ENCODE data around the gene EPS8. TPM values are rescaled to one million over a fixed set of nuclear protein-coding genes. Genes with fewer than 3 reads are reported as not detected.
"Not testable (repeated sequence)": the region's sequence is repeated elsewhere in the genome, so short reads cannot be mapped to it uniquely, and the experiment has no call there.

EPS8 gene
- total RNA-seq, 2 experiments from 2014 or later = 1.4 to 2.1 TPM

GRCh38 chr12:15616495-15616894, 172.7 kb downstream of the EPS8 start:
- H3K36me3 Mint-ChIP-seq, ATAC-seq: not testable (repeated sequence)
- CTCF ChIA-PET = interaction anchor here (0.9 kb wide), 1 partner anchor 26 kb away, joined by 3 read pairs; no protein-coding TSS in a partner anchor

DNA sequence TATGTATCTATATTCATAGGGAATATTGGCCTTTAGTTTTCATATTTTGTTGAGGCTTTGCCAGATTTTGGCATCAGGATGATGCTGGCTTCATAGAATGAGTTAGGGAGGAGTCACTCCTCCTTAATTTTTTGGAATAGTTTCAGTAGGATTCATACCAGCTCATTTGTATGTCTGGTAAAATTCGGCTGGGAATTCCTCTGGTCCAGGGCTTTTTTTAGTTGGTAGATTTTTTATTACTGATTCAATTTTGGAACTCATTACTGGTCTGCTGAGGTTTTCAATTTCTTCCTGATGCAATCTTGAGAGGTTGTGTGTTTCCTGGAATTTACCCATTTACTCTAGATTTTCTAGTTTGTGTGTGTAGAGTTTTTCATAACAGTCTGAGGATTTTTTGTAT, 175.2 kb downstream of the EPS8 start:
- H3K4me3 Mint-ChIP-seq = no peak overlapping the region
- H3K4me1 Mint-ChIP-seq = no peaks in the 10 kb centered on the region
- peaks cover 7% of the 10 kb centered on the region for H3K27me3 Mint-ChIP-seq
- H3K36me3 Mint-ChIP-seq = no peaks in the 10 kb centered on the region
- no peak for DNase-seq
- CTCF ChIA-PET = no interaction called here
- no peak overlapping the region for H3K27ac Mint-ChIP-seq
- H3K9me3 Mint-ChIP-seq (ENCODE audit: low read depth) = no peaks in the 10 kb centered on the region
- ATAC-seq = no peak

More at GRCh38 chr12:15616495-15616894, 172.7 kb downstream of the EPS8 start:
- not testable (repeated sequence) for H3K4me1 Mint-ChIP-seq; H3K27ac Mint-ChIP-seq; H3K9me3 Mint-ChIP-seq (ENCODE audit: low read depth); DNase-seq; H3K4me3 Mint-ChIP-seq; H3K27me3 Mint-ChIP-seq

- ATAC-seq = no peak
- CTCF ChIA-PET = interaction anchor here (1.5 kb wide), 1 partner anchor 19 kb away, joined by 4 read pairs; no protein-coding TSS in a partner anchor
- Mint-ChIP-seq H3K36me3 (no peaks in the 10 kb centered on the region), H3K9me3 (ENCODE audit: low read depth) (no peaks in the 10 kb centered on the region), H3K4me3 (no peak overlapping the region), H3K27me3 (peaks cover 4% of the 10 kb centered on the region), H3K27ac (no peak overlapping the region), H3K4me1 (no peaks in the 10 kb centered on the region)
- no peak for DNase-seq
Observed at GRCh38 chr12:15608941-15609340, 180.2 kb downstream of the EPS8 start.

- Mint-ChIP-seq H3K36me3 (no peaks in the 10 kb centered on the region), H3K27ac (no peak overlapping the region), H3K4me1 (no peaks in the 10 kb centered on the region), H3K27me3 (peaks cover 4% of the 10 kb centered on the region), H3K4me3 (no peak overlapping the region), H3K9me3 (ENCODE audit: low read depth) (no peaks in the 10 kb centered on the region)
- no peak for DNase-seq
- CTCF ChIA-PET = interaction anchor here (1.5 kb wide), 1 partner anchor 18 kb away, joined by 4 read pairs; no protein-coding TSS in a partner anchor
- ATAC-seq = no peak
Observed at GRCh38 chr12:15608406-15608805, 180.8 kb downstream of the EPS8 start.

GRCh38 chr12:15605881-15606590, 183.2 kb downstream of the EPS8 start:
- Mint-ChIP-seq H3K4me3 (no peak overlapping the region), H3K36me3 (no peaks in the 10 kb centered on the region), H3K27me3 (peaks cover 4% of the 10 kb centered on the region), H3K4me1 (no peaks in the 10 kb centered on the region), H3K27ac (no peak overlapping the region), H3K9me3 (ENCODE audit: low read depth) (no peaks in the 10 kb centered on the region)
- DNase-seq (no peak), ATAC-seq (no peak)
- CTCF ChIA-PET = no interaction called here

DNA sequence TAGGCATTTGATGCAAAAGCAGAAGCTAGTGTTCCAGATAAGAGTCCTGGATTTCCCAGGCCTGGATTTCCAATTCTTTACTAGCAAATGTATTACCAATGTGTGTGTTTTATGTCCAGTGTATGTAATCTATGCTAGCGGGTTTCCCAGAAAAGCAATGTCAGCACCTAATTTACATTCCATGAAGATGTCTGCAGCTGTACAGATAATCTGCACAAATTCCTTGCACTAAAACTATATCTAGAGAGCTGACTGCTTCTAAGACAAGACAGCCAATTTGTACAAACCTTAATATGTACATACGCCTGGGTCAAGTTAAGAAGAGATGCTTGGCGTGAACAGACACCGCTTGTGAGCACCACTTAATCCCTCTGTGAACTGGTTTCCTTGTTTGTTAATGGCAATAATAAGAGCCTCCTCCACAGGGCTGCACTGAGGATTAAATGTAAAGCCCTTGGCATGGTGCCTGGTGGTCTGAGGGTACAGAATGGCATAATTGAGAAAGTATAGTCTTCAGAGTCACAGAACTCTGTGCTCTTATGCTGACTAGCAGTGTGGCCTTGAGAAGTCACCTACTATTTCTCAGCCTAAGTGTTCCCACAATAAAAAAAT, 185.6 kb downstream of the EPS8 start:
- Mint-ChIP-seq H3K4me1 (no peaks in the 10 kb centered on the region), H3K27me3 (peaks cover under 1% of the 10 kb centered on the region), H3K4me3 (no peak overlapping the region), H3K27ac (no peak overlapping the region), H3K36me3 (no peaks in the 10 kb centered on the region), H3K9me3 (ENCODE audit: low read depth) (no peaks in the 10 kb centered on the region)
- CTCF ChIA-PET = interaction anchor here (1.5 kb wide), 1 partner anchor 13 kb away, joined by 5 read pairs; no protein-coding TSS in a partner anchor
- no peak for DNase-seq
- no peak for ATAC-seq

GRCh38 chr12:15602051-15602672, 187.0 kb downstream of the EPS8 start:
- no peaks in the 10 kb centered on the region for H3K9me3 Mint-ChIP-seq (ENCODE audit: low read depth)
- no peaks in the 10 kb centered on the region for H3K4me1 Mint-ChIP-seq
- CTCF ChIA-PET = interaction anchor here (1.5 kb wide), 1 partner anchor 12 kb away, joined by 5 read pairs; no protein-coding TSS in a partner anchor
- H3K27ac Mint-ChIP-seq = no peak overlapping the region
- no peaks in the 10 kb centered on the region for H3K27me3 Mint-ChIP-seq
- no peaks in the 10 kb centered on the region for H3K36me3 Mint-ChIP-seq
- no peak for DNase-seq
- no peak for ATAC-seq
- no peak overlapping the region for H3K4me3 Mint-ChIP-seq

- no peaks in the 10 kb centered on the region for H3K9me3 Mint-ChIP-seq (ENCODE audit: low read depth)
- H3K36me3 Mint-ChIP-seq = no peaks in the 10 kb centered on the region
- no peak for DNase-seq
- no peak overlapping the region for H3K27ac Mint-ChIP-seq
- no peak for ATAC-seq
- no peaks in the 10 kb centered on the region for H3K4me1 Mint-ChIP-seq
- H3K4me3 Mint-ChIP-seq = no peak overlapping the region
- no peaks in the 10 kb centered on the region for H3K27me3 Mint-ChIP-seq
- CTCF ChIA-PET = no interaction called here
Observed at GRCh38 chr12:15601210-15601800, 187.9 kb downstream of the EPS8 start.

DNA sequence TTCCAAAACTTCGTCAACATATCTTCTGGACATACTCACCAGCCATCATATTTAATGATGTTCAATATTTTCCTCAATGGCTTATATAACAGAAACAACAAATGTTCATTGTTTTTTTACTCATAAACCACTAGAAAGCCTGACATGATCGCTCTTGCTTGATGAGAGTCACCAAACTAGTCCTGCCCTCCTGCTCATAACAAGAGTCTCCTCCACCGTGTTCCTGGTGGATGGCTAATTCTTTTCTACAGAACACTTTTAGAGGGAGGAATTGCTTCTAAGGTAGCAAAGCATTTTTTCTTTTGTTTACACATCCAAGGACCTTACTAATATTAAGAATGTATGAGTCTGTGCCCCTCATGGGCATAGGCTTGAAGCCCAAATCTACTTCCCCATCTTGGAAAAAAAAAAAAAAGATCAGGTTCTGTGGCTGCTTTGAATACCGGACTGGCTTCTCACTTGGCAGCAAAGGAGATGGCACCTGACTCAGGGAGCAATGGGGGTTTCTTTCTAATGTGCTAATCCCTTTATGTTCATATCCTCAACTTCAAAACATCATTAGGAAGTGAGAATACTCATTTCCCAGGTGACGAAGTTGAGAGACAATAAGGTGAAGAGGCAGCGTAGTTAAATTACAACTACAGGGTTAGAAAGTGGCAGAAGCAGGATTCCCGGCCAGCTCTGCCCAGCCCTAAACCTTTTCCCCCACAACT, 188.8 kb downstream of the EPS8 start:
- H3K27ac Mint-ChIP-seq = no peak overlapping the region
- ATAC-seq (no peak), DNase-seq (no peak)
- no peaks in the 10 kb centered on the region for H3K36me3 Mint-ChIP-seq
- H3K4me1 Mint-ChIP-seq = no peaks in the 10 kb centered on the region
- no peaks in the 10 kb centered on the region for H3K9me3 Mint-ChIP-seq (ENCODE audit: low read depth)
- peaks cover 3% of the 10 kb centered on the region for H3K27me3 Mint-ChIP-seq
- CTCF ChIA-PET = no interaction called here
- no peak overlapping the region for H3K4me3 Mint-ChIP-seq

GRCh38 chr12:15599266-15600037, 189.7 kb downstream of the EPS8 start:
- ATAC-seq (no peak), DNase-seq (no peak)
- Mint-ChIP-seq H3K9me3 (ENCODE audit: low read depth) (no peaks in the 10 kb centered on the region), H3K27me3 (peaks cover 5% of the 10 kb centered on the region), H3K27ac (no peak overlapping the region), H3K36me3 (no peaks in the 10 kb centered on the region), H3K4me3 (no peak overlapping the region), H3K4me1 (no peaks in the 10 kb centered on the region)
- CTCF ChIA-PET = no interaction called here

GRCh38 chr12:15597125-15597830, 191.9 kb downstream of the EPS8 start:
- Mint-ChIP-seq H3K4me1 (no peaks in the 10 kb centered on the region), H3K4me3 (no peak overlapping the region), H3K27ac (no peak overlapping the region), H3K36me3 (no peaks in the 10 kb centered on the region), H3K9me3 (ENCODE audit: low read depth) (no peaks in the 10 kb centered on the region), H3K27me3 (peaks cover 10% of the 10 kb centered on the region)
- DNase-seq (no peak), ATAC-seq (no peak)
- CTCF ChIA-PET = interaction anchor here (0.9 kb wide), 2 partner anchors 65 to 258 kb away, joined by 3 read pairs; no protein-coding TSS in a partner anchor

GRCh38 chr12:15596174-15596573, 193.0 kb downstream of the EPS8 start:
- no peaks in the 10 kb centered on the region for H3K9me3 Mint-ChIP-seq (ENCODE audit: low read depth)
- CTCF ChIA-PET = no interaction called here

More at GRCh38 chr12:15596174-15596573, 193.0 kb downstream of the EPS8 start:
- peaks cover 10% of the 10 kb centered on the region for H3K27me3 Mint-ChIP-seq
- DNase-seq = no peak
- no peaks in the 10 kb centered on the region for H3K36me3 Mint-ChIP-seq
- ATAC-seq = no peak
- no peak overlapping the region for H3K27ac Mint-ChIP-seq
- no peak overlapping the region for H3K4me3 Mint-ChIP-seq
- H3K4me1 Mint-ChIP-seq = no peaks in the 10 kb centered on the region

Data from activated CD8-positive, alpha-beta memory T cell treated with anti-CD3 and anti-CD28 coated beads, Interleukin-2, amount 10 ng/mL, durations not matched to agents 7 days and 5 days (primary cell).